ENCODE results near the gene MACROH2A1.

The MACROH2A1 gene

DNA sequence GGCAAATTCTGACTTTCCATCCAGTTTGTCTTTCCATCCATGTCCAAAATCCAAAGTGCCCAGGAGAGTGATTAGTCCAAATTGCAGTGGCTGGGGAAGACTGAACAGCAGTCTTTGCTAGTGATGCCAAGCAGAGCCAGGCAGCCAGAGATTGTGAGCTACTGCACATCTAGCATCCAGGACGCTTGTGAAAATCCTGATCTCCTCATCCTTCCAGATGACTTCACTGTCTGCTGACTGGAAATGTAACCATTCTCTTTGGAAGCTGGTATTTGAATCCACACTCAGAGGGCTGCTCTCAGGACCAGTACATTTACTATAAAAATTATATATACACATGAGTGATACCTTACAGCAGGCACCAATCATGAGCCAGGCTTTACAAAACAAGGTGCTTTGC lies 49.6 kb downstream of the MACROH2A1 start:
- H3K4me3 ChIP-seq (ENCODE audit: low read depth, low read length): no peak overlapping the region
- DNase-seq (ENCODE audit: low read depth): no peak
- TF ChIP-seq, protein P1, sequence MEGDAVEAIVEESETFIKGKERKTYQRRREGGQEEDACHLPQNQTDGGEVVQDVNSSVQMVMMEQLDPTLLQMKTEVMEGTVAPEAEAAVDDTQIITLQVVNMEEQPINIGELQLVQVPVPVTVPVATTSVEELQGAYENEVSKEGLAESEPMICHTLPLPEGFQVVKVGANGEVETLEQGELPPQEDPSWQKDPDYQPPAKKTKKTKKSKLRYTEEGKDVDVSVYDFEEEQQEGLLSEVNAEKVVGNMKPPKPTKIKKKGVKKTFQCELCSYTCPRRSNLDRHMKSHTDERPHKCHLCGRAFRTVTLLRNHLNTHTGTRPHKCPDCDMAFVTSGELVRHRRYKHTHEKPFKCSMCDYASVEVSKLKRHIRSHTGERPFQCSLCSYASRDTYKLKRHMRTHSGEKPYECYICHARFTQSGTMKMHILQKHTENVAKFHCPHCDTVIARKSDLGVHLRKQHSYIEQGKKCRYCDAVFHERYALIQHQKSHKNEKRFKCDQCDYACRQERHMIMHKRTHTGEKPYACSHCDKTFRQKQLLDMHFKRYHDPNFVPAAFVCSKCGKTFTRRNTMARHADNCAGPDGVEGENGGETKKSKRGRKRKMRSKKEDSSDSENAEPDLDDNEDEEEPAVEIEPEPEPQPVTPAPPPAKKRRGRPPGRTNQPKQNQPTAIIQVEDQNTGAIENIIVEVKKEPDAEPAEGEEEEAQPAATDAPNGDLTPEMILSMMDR (IDR thresholded peaks at IDR 0.05; ENCODE audit: insufficient read depth, low read depth, low read length, missing control alignments): no peak

DNA sequence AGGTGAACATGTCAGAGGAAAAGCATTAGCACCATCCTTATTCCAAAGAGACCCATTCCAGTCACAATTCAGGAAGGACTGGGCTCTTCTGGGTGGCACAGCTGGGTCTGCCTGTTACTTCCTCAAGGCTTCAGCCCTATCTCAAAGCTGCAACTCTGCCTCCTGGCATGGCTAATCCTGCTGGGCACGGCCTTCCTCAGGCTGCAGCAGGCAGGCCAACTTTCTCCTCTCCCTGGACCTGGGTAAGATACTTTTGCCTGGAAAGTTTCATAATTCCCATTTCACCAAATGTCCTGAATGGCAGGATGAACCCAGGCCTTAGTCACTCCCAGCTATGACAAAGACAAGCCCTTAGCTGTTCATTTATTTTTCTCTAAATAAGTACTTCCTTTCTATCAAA lies 50.1 kb downstream of the MACROH2A1 start:
- no peak for DNase-seq (ENCODE audit: low read depth)
- H3K4me3 ChIP-seq (ENCODE audit: low read depth, low read length): no peak overlapping the region
- TF ChIP-seq, protein P1 (IDR thresholded peaks at IDR 0.05; ENCODE audit: insufficient read depth, low read depth, low read length, missing control alignments): no peak

DNA sequence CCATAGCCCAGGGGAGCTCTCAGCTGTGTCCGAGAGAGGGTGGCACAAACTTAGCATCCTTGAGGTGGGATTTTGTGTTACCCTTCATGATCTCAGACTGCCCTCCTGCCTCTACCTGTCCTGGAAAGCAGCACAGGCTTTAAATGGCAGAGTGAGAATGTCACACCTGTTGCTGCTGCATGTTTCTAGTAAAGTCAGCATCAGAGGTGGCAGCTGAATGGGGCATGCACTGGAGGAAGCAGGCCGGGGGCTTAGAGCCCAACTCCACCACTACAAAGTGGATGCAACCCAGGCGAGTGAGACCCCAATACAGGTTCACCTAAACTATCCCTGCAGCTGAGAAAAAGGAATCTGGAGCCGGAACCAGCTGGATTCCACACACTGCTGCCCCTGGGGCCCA lies 51.6 kb downstream of the MACROH2A1 start:
- H3K4me3 ChIP-seq (ENCODE audit: low read depth, low read length): no peak overlapping the region
- TF ChIP-seq, protein P1 (IDR thresholded peaks at IDR 0.05; ENCODE audit: insufficient read depth, low read depth, low read length, missing control alignments): no peak
- no peak for DNase-seq (ENCODE audit: low read depth)

DNA sequence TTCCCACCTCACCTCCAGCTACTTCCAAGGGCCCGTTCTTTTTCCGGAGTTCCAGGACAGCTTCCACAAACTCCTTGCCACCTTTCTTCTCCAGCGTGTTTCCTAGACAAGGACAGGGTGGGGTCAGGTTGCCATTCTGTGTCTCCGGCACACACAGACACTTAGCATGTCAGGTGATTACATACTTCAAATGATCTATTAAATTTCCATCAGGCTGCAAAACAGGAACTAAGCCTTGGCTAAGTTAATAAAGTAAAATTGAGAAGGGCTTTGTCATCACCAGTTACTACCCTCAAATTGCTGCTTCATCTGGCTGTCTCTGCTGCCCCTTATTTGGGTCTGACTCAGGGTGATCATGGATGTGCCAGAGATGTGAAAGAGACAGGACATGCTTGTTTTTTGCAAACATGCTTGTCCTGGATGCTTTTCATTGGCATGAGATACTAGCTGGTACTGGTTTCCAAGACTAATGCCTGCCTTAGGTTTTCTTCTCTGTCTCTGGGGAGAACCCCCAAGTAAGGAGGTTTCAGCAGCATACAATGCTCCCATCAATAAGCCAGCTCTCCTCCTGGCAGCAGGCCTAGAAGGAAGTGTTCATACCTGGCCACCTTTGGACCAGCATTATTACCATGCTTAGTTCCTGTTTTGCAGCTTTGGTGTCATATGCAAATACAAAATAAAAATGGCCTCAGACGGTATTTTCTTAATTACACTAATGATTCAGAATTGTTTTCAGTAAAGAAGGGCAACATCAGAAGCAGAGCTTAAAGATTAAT lies 52.9 kb downstream of the MACROH2A1 start:
- TF ChIP-seq, protein P1 (IDR thresholded peaks at IDR 0.05; ENCODE audit: insufficient read depth, low read depth, low read length, missing control alignments): no peak
- no peak for DNase-seq (ENCODE audit: low read depth)
- no peak overlapping the region for H3K4me3 ChIP-seq (ENCODE audit: low read depth, low read length)

DNA sequence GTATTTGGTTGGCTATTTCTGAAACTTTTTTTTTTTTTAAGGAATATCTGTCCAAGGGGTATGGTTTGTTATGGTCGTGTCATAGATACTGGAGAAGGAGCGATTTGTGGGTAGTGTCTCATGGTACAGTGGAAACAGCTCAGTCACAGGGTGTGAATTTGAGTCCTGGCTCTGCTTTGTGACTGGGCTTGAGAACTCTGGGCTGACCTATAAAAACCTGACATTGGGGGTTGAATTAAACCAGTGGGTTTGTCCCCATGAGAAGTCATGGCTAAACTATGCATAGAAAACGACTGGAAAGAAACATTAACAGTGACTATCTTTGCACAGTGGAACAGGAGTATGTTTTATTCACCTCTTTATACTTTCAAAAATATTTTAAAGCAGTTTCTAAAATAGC lies 54.7 kb downstream of the MACROH2A1 start:
- no peak overlapping the region for H3K4me3 ChIP-seq (ENCODE audit: low read depth, low read length)
- no peak for DNase-seq (ENCODE audit: low read depth)

DNA sequence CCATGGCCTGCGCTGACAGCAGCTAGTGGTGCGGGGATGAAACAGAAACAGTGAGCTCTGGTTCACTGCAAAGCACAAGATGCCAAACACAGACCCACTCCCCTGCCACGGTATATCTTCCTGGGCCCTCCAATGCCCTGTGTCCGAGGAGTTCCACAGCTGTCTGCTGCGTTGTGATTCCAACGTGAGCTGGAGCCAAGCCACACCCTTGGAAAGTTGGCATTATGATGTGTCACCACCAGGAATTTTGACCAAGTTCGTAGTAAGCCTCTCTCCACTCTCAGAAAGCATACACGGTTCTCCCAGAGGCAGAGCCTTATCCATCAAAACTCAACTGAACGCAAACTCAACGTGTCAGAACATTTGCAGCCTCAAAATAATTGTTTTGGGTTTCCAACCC lies 55.6 kb downstream of the MACROH2A1 start:
- no peak for DNase-seq (ENCODE audit: low read depth)
- TF ChIP-seq, protein P1 (IDR thresholded peaks at IDR 0.05; ENCODE audit: insufficient read depth, low read depth, low read length, missing control alignments): no peak
- H3K4me3 ChIP-seq (ENCODE audit: low read depth, low read length): no peak overlapping the region

More for the DNA sequence above, 54.7 kb downstream of the MACROH2A1 start:
- TF ChIP-seq, protein P1 (IDR thresholded peaks at IDR 0.05; ENCODE audit: insufficient read depth, low read depth, low read length, missing control alignments): no peak

DNA sequence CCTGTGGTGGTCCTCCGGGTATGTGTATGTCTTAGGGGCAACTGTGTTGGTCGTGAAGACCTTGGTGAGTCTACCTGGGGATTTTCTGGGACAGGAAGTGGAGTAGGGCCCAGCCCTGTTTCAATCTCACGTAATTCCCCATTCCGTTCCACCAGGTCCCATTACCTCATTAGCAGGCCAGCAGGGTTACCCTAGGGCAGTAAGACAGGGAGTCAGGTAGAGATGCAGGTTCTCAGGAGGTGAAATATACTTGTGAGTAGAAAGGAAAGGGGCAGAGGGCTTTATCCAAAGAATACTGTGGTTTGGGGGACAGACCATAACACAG lies 56.5 kb downstream of the MACROH2A1 start:
- no peak overlapping the region for H3K4me3 ChIP-seq (ENCODE audit: low read depth, low read length)
- peak; percentile 12 for DNase-seq (ENCODE audit: low read depth)
- TF ChIP-seq, protein P1 (IDR thresholded peaks at IDR 0.05; ENCODE audit: insufficient read depth, low read depth, low read length, missing control alignments): no peak

Data from GM12865 (cell line).